ENCODE measurements around the gene TDRD15. TPM values are rescaled to one million over a fixed set of nuclear protein-coding genes. Genes with fewer than 3 reads are reported as not detected.

TDRD15 gene
- total and polyA plus RNA-seq, 12 donors = 0.11 TPM; not detected in 11

DNA sequence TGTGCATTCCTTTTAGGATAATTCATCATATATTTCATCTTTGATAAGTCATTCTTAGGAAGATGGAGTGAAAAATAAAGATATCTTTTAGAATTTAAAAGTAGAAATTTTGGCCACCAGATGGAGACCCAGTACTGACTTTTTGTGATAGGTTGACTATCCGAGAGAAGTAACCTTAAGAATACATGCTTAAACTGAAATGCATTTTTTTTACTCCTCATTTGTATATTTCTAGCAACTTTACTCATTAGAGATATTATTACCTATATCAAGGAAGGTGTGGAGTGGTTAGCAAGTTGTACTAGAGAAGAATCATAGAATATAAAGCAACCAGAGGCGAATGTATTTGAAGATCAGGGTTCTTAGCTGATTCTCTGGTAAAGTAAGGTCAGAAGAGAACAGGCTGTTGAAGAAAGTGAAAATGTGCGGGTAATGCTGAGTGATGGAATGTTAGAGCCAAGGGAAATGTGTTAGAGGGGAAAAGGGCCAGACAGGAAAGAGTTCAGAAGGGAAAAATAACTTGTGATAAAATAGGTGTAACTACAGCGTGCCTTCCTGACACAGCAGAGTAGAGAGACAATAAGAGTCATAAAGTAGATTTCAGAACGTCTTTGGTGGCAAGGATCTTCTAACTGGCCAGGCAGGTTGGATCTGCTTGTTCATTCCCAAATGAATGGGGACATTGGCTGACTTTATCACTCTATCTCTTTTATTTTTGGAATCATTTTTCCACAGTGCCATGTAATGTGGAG lies 52.3 kb downstream of the TDRD15 start:
- peak overlapping the region in 1 of 4 donors; percentile 6 for H3K4me3 ChIP-seq
- intact Hi-C loops (cut with DNase I) = loop anchor here (2.0 to 5.0 kb wide), 2 partner anchors 141 kb away; no protein-coding TSS in a partner anchor
- H3K27ac ChIP-seq = no peak overlapping the region
- DNase-seq = peak in 2 of 7 donors; percentile 11 to 17
- H3K4me1 ChIP-seq (replicated peaks in 1 of 2) = no peaks in the 10 kb centered on the region
- TF ChIP-seq POLR2A (IDR thresholded peaks at IDR 0.05) = no peak
- TF ChIP-seq, protein P1, sequence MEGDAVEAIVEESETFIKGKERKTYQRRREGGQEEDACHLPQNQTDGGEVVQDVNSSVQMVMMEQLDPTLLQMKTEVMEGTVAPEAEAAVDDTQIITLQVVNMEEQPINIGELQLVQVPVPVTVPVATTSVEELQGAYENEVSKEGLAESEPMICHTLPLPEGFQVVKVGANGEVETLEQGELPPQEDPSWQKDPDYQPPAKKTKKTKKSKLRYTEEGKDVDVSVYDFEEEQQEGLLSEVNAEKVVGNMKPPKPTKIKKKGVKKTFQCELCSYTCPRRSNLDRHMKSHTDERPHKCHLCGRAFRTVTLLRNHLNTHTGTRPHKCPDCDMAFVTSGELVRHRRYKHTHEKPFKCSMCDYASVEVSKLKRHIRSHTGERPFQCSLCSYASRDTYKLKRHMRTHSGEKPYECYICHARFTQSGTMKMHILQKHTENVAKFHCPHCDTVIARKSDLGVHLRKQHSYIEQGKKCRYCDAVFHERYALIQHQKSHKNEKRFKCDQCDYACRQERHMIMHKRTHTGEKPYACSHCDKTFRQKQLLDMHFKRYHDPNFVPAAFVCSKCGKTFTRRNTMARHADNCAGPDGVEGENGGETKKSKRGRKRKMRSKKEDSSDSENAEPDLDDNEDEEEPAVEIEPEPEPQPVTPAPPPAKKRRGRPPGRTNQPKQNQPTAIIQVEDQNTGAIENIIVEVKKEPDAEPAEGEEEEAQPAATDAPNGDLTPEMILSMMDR (IDR thresholded peaks at IDR 0.05) = peak; percentile 32 to 75 (median 61)
- H3K9me3 ChIP-seq (replicated peaks in 1 of 3) = no peaks in the 10 kb centered on the region
- no peaks in the 10 kb centered on the region for H3K36me3 ChIP-seq (replicated peaks in 1 of 2)
- WGBS, 4 donors = 29 to 36% (median 35%) methylated on average over 5 of the region's 5 CpGs
- no peaks in the 10 kb centered on the region for H3K27me3 ChIP-seq

DNA sequence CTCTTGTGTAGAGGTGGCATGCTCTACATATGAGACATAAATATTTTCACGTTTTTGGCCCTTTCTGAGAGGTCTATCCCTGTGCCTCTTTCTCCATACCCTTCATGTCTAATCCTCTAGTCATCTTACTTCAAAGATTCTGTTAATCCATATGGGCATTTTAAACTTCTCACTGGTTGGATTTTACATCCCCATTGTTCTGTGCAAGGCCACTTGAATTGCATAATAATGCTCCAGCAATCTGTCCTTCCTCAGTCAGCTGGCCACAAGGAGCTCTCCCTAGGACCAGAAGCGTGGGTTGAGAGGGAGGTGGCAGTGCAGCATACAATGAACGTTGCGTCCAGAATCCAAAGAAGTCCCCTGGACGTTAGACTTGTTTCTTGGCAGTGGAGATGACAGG lies 58.2 kb downstream of the TDRD15 start:
- intact Hi-C loops (cut with DNase I) = no loop called here
- Histone ChIP-seq H3K4me1 (replicated peaks in 1 of 2) (peaks cover 0 to 4% of the 10 kb centered on the region in 2 donors), H3K9me3 (replicated peaks in 1 of 3) (no peaks in the 10 kb centered on the region), H3K36me3 (replicated peaks in 1 of 2) (no peaks in the 10 kb centered on the region), H3K4me3 (no peak overlapping the region), H3K27me3 (no peaks in the 10 kb centered on the region), H3K27ac (no peak overlapping the region)
- 75 to 85% (median 82%) methylated on average over 5 of the region's 5 CpGs for WGBS, 4 donors
- TF ChIP-seq, protein P1 (IDR thresholded peaks at IDR 0.05) = no peak
- TF ChIP-seq POLR2A (IDR thresholded peaks at IDR 0.05) = no peak
- no peak for DNase-seq

DNA sequence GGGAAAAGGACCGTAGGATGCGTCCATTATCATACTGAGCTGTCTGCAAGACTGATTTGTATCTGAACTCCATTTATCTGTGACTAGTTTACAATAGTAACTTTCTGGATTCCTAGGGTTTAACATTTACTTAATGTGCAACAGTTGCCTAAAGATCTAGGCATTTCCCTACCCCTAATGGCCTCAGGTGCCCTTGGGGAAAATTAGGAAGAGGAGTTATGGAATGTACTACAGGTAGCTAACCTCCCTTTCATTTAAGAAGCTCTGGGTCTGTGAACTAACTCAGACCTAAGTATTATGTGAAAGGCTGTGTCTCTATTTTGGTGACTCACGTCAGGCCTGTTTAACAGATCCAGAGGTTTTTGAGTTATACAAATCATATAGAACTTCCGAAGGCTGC lies 59.5 kb downstream of the TDRD15 start:
- Histone ChIP-seq H3K36me3 (replicated peaks in 1 of 2) (no peaks in the 10 kb centered on the region), H3K9me3 (replicated peaks in 1 of 3) (no peaks in the 10 kb centered on the region), H3K27ac (no peak overlapping the region), H3K4me3 (no peak overlapping the region), H3K4me1 (replicated peaks in 1 of 2) (peaks cover 0 to 4% of the 10 kb centered on the region in 2 donors), H3K27me3 (no peaks in the 10 kb centered on the region)
- no peak for DNase-seq
- WGBS, 4 donors = 67 to 83% (median 71%) methylated on average over 4 of the region's 4 CpGs
- TF ChIP-seq, protein P1 (IDR thresholded peaks at IDR 0.05) = no peak
- TF ChIP-seq POLR2A (IDR thresholded peaks at IDR 0.05) = no peak
- intact Hi-C loops (cut with DNase I) = no loop called here

DNA sequence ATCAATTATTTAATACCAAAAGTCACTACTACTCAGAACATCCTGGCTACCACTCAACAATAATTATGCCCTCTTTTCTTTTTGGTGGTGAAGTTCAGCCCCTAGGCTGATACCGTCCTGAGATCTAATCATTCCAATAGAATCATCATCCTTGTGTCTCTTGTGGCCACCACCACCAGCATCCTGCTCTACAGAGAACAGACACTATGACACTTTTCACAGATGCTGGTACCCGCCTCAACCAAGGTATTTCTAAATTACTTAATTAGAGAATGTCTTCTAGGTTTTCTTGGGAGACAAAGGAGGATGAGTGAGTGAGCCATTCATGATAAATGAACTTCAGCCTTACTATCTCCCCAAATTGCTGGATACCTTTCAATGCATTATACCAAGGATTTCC lies 60.0 kb downstream of the TDRD15 start:
- intact Hi-C loops (cut with DNase I) = no loop called here

More for the DNA sequence above, 60.0 kb downstream of the TDRD15 start:
- TF ChIP-seq, protein P1 (IDR thresholded peaks at IDR 0.05) = no peak
- TF ChIP-seq POLR2A (IDR thresholded peaks at IDR 0.05) = no peak
- no peak for DNase-seq
- no peaks in the 10 kb centered on the region for H3K27me3 ChIP-seq
- H3K27ac ChIP-seq = no peak overlapping the region
- H3K4me1 ChIP-seq (replicated peaks in 1 of 2) = peaks cover 0 to 4% of the 10 kb centered on the region in 2 donors
- WGBS, 4 donors = 63 to 94% (median 82%) methylated on average over 2 of the region's 2 CpGs
- H3K9me3 ChIP-seq (replicated peaks in 1 of 3) = no peaks in the 10 kb centered on the region
- no peak overlapping the region for H3K4me3 ChIP-seq
- no peaks in the 10 kb centered on the region for H3K36me3 ChIP-seq (replicated peaks in 1 of 2)
